ENCODE measurements around the gene MAP2K4. TPM values are rescaled to one million over a fixed set of nuclear protein-coding genes. Genes with fewer than 3 reads are reported as not detected.
A peak's percentile ranks its signal among the peaks of the same experiment; 100 is the strongest.

Gene MAP2K4
- total and polyA plus RNA-seq, 2 of the 4 experiments (the other 2 are of a cell fraction) = 14.5 to 32.6 TPM

GRCh38 chr17:12024327-12024726 is 3.6 kb downstream of the MAP2K4 start:
- CTCF ChIA-PET = interaction anchor here (2.2 kb wide), 1 partner anchor 10 kb away, joined by 8 read pairs; no protein-coding TSS in a partner anchor
- H2AFZ ChIP-seq (replicated peaks; ENCODE audit: low read length, poor library complexity) = no peak overlapping the region
- 0 out of 2 replicates have a peak, but pooled peaks cover 2% of the 10 kb centered on the region for H3K9me1 ChIP-seq (ENCODE audit: insufficient read depth, low read length)
- H2AK5ac ChIP-seq (ENCODE audit: low read depth, low read length) = no peak overlapping the region
- no peak overlapping the region for H2BK120ac ChIP-seq (ENCODE audit: low read depth, low read length)
- H3K9ac ChIP-seq (ENCODE audit: low read depth, low read length) = no peak overlapping the region
- H3K4ac ChIP-seq (ENCODE audit: low read depth, low read length) = no peak overlapping the region
- H4K8ac ChIP-seq (ENCODE audit: low read depth in 2 of 2, low read length in 2 of 2) = no peak overlapping the region
- no peak for ATAC-seq (ENCODE audit: low read depth)
- H3K79me1 ChIP-seq (ENCODE audit: low read depth in 1 of 2, low read length in 2 of 2) = peaks cover 35 to 57% of the 10 kb centered on the region in 2 experiments
- H3K14ac ChIP-seq (replicated peaks; ENCODE audit: low read depth, low read length) = no peak overlapping the region
- H3K27me3 ChIP-seq (ENCODE audit: control insufficient read depth, insufficient read depth, low read length) = peaks cover 3% of the 10 kb centered on the region; the same call in 1 of the 2 replicates
- peaks cover 67% of the 10 kb centered on the region for H4K20me1 ChIP-seq (ENCODE audit: insufficient read depth, low read length)
- BruUV-seq (replicated peaks) = no TSS peak
- H2AK9ac ChIP-seq (replicated peaks; ENCODE audit: low read depth, low read length, poor library complexity) = no peak overlapping the region
- no peak overlapping the region for H4K91ac ChIP-seq (ENCODE audit: insufficient read depth, low read depth, low read length)
- H3K36me3 ChIP-seq (ENCODE audit: control insufficient read depth, insufficient read depth, low read length) = peaks cover 1% of the 10 kb centered on the region; the same call in 1 of the 2 replicates
- H3K23ac ChIP-seq (ENCODE audit: low read depth, low read length) = no peak overlapping the region
- intact Hi-C loops (cut with micrococcal nuclease) = no loop called here
- no peaks in the 10 kb centered on the region for H3K9me3 ChIP-seq (ENCODE audit: control insufficient read depth, insufficient read depth, low read length)
- peak; percentile 73 for DNase-seq
- H3K56ac ChIP-seq (ENCODE audit: extremely low read depth, insufficient read depth, low read length) = no peak overlapping the region
- H3K18ac ChIP-seq (ENCODE audit: low read depth, low read length) = no peak overlapping the region
- H3K4me1 ChIP-seq (ENCODE audit: control insufficient read depth, insufficient read depth, low read length) = peaks cover 2% of the 10 kb centered on the region
- in situ Hi-C loops (cut with MboI; ENCODE audit: low sequenced_read_pairs) = no loop called here
- H3K4me2 ChIP-seq (ENCODE audit: low read depth, low read length) = no peak overlapping the region; the same call in 1 of the 2 replicates
- no peak overlapping the region for H4K5ac ChIP-seq (ENCODE audit: low read depth, low read length)
- no peak overlapping the region for H3K4me3 ChIP-seq (ENCODE audit: insufficient read depth, low read depth, low read length)
- POLR2A ChIA-PET (ENCODE audit: unreplicated experiment) = no interaction called here
- H3K27ac ChIP-seq (ENCODE audit: insufficient read depth, low read length) = no peak overlapping the region
- WGBS, 2 experiments (ENCODE audit: extremely low coverage in 2 of 2, insufficient read length in 1 of 2) = no CpG with 5 or more reads among the region's 1 CpG
- no peak overlapping the region for H2BK5ac ChIP-seq (ENCODE audit: low read depth, low read length, poor library complexity, severe bottlenecking)
- TF ChIP-seq RCOR1 (IDR thresholded peaks at IDR 0.05; ENCODE audit: insufficient replicate concordance, low read length) (no peak), POLR2A (IDR thresholded peaks at IDR 0.05; ENCODE audit: low read depth, low read length) (no peak), CTCF (conservative IDR thresholded peaks at IDR 0.05; ENCODE audit: low read depth, low read length) (no peak), MAZ (IDR thresholded peaks at IDR 0.05; ENCODE audit: borderline replicate concordance, low read depth, low read length) (no peak), RFX5 (IDR thresholded peaks at IDR 0.05; ENCODE audit: low read depth, low read length) (no peak), SMC3 (IDR thresholded peaks at IDR 0.05; ENCODE audit: low read depth, low read length) (no peak), CHD1 (IDR thresholded peaks at IDR 0.05; ENCODE audit: low read depth, low read length) (no peak), MAFK (IDR thresholded peaks at IDR 0.05; ENCODE audit: low read depth, low read length) (no peak), RAD21 (IDR thresholded peaks at IDR 0.05; ENCODE audit: low read length) (no peak), MXI1 (IDR thresholded peaks at IDR 0.05; ENCODE audit: borderline replicate concordance, low read depth, low read length) (no peak), BHLHE40 (IDR thresholded peaks at IDR 0.05; ENCODE audit: low read depth, low read length) (no peak), ELK1 (IDR thresholded peaks at IDR 0.05; ENCODE audit: borderline replicate concordance, low read depth, low read length) (no peak), FOS (IDR thresholded peaks at IDR 0.05; ENCODE audit: low read depth, low read length) (no peak), USF2 (IDR thresholded peaks at IDR 0.05; ENCODE audit: low read depth, low read length) (no peak), NFE2L2 (IDR thresholded peaks at IDR 0.05; ENCODE audit: low read depth, low read length) (no peak), CEBPB (IDR thresholded peaks at IDR 0.05; ENCODE audit: low read depth, low read length) (no peak)
- H2BK20ac ChIP-seq (ENCODE audit: low read depth, low read length) = no peak overlapping the region
- dilution Hi-C loops (cut with HindIII; ENCODE audit: low sequenced_read_pairs, unreplicated experiment) = no loop called here
- H2BK15ac ChIP-seq (ENCODE audit: low read depth, low read length) = no peak overlapping the region

Data from IMR-90 (cell line).